Measurements from ENCODE around the gene SOCS4.
"Not testable (repeated sequence)": the region's sequence is repeated elsewhere in the genome, so short reads cannot be mapped to it uniquely, and the experiment has no call there.

Gene SOCS4, protein sequence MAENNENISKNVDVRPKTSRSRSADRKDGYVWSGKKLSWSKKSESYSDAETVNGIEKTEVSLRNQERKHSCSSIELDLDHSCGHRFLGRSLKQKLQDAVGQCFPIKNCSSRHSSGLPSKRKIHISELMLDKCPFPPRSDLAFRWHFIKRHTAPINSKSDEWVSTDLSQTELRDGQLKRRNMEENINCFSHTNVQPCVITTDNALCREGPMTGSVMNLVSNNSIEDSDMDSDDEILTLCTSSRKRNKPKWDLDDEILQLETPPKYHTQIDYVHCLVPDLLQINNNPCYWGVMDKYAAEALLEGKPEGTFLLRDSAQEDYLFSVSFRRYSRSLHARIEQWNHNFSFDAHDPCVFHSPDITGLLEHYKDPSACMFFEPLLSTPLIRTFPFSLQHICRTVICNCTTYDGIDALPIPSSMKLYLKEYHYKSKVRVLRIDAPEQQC

DNA sequence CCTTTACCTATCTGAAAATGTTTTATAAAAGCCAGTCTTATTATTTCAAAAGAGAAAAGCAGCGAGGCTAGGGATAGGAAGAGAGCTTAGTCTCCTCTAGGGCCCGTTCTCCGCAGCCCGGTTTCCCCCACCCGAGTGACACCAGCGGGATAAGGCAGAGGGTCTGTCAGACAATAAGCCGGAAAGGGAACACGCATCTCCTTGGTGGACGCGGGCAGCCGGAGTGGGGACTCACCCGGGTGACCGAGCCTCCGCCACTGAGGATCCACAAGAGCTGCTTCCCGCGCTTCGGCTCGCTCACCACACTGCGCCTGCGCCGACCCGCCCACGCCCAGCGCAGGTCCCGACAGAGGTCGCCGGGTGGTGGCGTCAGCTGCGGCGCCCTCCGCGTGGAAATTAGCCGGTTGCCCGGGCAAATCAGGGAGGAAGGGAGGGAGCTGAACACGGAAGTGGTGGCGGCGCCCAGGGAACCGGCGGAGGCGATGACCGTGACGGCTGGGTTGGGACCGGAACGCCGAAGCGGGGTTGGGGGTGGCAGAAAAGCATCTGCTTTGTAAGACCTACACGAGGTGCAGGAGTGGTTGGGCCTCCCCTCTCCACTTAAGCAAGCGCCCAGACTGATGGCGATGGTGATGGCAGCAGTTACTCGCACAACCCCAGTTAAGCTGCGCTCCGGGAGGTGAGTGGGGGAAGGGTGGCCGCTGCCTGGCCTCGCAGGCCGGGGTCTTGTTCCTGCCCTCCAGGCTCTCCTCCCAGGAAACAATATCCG lies at the start of gene SOCS4, which contains the start of gene WDHD1:
Gene SOCS4, plus strand, starts transcription at position 444 of the 769 bp plus-strand sequence. CDS start 15,806 bp downstream, outside the sequence.
Gene WDHD1, minus strand, starts transcription at position 307 of the 769 bp plus-strand sequence. CDS start 312 bp downstream, outside the sequence.
- DNase-seq: peak; percentile 96

DNA sequence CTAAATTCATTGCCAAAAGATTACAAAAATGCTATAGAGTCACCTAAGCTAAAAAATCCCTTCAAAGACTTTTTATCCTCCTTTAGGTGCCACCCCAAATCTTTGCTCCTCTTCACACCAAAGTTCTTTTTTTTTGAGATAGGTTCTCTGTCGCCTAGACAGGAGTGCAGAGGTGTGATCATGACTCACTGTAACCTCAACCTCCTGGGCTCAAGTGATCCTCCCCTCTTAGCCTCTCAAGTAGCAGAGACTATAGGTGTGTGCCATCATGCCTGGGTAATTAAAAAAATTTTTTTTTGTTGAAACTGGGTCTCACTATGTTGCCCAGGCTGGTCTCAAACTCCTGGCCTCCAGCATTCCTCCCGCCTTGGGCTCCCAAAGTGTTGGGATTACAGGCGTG lies 48.0 kb upstream of the SOCS4 start:
- DNase-seq: no peak

DNA sequence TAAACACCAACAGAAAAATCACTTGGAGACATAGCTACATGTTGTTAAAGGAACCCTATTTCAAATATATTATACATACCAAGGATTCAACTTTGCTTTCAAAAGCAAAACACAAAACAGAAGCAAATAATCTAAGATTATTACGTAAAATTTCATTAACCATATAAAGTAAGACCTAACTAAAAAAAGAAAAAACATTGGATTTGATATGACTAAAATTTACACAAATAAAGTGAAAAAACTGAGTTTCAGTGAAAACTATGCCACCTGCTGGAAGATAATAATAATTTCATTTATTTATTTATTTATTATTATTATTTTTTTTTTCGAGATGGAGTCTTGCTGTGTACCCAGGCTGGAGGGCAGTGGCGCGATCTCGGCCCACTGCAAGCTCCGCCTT lies 45.3 kb upstream of the SOCS4 start:
- no peak for DNase-seq

DNA sequence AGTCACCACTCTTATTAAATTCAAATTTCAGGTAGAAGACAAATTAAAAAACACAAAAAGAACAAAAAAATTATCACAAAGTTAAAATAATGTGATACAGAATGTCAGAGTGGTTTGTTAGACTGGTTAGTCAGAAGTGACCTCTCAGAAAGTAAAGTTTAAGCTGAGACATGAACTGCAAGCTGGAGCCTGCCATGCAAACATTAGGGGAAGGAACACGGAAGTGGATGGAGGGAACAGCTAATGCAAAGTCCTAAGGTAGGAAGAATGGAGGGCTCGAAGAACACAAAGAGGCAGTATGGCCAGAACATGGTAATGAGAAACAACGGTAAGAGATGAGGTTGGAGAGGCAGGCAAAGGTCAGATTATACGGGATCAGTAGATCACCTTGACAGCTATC lies 41.9 kb upstream of the SOCS4 start:
- no peak for DNase-seq

DNA sequence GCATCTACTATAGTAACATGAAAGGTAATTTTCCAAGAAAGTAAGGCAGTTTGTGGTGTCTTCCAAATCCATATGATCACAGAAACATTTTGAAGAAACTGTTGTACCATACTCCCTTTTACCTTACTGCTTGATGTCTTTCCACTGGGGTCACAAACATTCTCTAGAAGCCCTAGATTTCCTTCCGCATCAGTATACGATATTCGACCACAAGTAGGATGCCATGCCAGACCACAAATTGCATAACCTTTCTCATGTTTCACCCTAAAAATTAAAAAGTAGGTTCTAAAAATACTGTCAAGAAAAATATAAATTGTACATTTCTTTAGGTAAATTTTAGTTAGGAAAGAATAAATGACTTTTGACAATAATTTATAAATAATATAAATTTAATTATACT lies 26.7 kb upstream of the SOCS4 start:
- DNase-seq: no peak

DNA sequence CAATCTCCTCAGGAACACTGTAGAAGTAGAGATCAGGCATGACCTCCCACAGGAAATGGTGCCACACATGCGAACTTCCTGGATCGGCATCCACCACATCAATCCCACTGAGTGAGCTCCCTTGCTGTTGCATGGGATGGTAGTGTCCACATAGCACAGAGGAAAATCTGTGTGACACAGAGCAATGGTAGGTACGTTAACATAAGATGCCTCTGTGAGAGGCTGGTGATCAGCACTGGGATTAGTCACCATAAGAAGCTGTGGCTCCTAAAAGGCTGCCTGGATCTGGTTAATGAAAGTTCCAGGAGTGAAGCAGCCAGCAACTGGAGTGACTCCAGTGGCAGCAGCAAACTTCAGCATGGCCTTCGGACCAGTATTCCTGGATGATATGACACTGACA lies 22.0 kb upstream of the SOCS4 start:
- DNase-seq: no peak

DNA sequence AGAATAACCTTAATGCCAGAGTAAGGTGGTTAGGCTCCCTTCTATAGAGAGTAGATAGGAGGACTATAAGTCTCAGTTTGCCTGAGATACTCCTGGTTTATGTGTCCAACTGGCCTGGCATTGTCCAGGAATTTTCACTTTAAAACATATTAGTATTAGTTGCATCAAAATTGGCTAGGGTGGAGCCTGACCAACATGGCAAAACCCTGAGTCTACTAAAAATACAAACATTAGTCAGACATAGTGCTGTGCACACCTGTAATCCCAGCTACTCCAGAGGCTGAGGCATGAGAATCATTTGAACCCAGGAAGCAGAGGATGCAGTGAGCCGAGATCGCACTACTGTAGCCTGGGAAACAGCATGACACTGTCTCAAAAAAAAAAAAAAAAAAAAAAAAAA lies 12.0 kb upstream of the SOCS4 start:
- no peak for DNase-seq

DNA sequence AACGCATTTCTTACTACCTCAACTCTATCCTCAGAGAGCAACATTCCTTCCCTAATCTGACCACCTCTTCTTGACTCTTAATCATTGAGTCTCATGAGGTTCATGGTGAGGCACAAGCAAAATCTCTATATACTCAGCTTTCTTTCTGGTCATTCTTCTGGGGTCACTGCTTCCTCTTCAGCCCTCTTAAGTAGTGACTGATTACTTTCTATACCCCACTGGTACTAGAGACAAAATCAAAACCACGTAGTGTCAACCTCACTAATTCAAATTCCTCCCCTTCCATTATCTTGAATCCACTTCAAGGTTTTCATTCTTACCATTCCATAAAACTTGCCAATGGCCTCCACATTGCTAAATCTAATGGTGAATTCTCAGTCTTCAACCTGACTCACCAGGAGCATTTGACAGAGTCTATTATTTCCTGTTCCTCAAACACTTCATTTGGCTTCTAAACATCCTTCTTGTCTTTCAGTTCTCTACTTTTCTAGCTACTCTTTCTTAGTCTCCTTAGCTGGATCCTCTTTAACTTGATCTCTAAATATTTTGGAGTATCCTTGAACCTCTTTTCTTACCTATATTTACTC lies 7.0 kb upstream of the SOCS4 start:
- no peak for DNase-seq

DNA sequence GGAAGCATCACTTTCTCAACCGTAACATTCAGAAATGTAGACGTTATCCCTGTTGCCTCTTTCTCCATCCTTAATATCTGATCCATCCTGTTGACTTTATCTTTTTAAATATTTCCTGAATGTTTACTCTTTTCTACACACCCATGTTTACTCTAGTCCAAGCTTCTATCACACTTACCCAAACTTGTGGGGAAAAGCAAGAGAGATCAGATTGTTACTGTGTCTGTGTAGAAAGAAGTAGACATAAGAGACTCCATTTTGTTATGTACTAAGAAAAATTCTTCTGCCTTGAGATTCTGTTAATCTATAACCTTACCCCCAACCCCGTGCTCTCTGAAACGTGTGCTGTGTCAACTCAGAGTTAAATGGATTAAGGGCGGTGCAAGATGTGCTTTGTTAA lies 2.7 kb upstream of the SOCS4 start:
- not testable (repeated sequence) for DNase-seq

DNA sequence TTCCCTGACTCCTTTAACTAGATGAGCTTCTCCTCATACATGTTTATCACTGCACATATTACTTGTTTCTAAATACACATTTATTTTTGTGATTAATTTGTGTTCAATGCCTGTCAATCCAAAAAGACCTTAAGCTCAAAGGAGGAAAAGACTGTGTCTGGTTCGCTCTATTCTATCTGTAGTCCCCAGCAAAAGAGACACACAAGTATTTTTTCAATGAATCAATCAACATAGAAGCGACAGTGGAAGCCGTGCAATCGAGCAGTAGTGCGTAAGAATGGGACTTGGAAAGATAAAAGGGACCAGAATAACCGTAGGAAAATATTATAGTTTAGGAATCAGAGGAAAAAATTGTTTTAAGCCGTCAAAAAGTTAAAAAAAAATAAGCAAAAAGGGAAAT lies 1.1 kb upstream of the SOCS4 start:
- no peak for DNase-seq

DNA sequence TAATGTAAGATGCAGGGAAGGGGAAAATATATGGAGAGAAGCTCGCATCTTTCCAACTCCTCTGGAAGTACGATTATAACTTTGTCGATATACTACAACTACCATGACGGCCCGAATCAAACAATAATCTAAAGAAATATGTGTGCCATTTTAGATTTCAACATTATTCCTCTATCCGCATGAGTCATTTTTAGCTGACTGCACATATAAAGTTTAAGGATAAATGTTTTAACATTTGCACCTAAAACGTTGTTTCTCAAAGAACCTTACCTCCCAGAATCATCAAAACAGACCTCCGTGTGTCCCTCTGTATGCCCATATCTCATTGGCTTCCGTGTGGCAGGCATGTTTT lies 619 bp upstream of the SOCS4 start:
- DNase-seq: no peak

DNA sequence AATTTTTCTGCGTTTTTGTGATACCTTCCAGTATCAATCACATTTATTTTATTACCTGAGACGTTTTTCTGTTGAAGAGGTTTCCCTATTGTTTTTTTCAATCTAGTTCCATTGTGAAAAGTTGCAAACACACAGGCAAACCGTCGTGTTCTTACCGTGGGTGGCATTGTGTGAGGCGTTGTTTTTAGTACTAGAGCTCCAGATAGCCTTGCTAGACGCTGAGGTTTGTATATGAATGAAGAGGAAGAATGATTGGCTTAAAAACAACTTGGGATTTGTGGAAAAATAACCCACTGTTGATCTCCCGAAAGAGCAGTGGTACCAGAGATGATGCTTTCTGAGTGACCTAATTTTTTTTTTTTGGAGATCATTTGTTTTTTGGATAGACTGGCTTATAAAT lies 1.0 kb downstream of the SOCS4 start:
- DNase-seq: no peak

DNA sequence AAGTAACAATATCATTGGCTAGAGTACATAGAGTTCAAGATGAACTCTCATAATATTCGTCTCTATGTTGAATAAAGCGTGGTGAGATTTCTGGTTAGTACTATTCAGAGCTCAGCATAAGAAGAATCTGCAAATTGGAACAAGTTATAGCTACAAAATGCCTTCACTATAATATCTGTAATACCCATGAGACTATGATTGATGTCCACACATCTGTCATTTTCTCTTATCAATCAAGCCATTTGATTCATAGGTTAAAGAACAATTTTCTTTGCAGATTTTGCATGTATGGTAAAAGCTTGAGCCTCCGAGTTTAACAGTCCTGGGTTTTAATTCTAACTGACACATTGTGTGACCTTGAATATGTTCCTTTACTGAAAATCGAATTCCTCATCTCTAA lies 1.4 kb downstream of the SOCS4 start:
- DNase-seq: no peak

DNA sequence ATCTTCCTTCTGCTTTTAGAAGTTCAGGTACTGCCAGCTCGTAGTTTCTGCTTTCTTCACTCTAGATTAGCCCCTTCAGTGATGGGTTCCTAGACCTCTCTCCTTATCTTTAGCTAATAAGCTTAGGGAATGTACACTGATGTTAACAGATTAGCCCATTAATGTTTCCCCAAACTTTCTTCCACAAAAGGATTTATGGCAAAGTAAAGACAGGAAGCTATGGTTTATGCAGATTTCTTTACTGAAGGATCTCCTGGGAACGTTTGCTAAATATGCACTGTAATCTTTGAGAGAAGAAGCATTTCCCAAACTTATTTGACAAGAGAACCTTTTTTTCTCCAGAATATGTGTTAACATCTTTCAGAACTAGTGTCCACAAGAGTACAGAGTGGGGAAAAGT lies 4.2 kb downstream of the SOCS4 start:
- no peak for DNase-seq

DNA sequence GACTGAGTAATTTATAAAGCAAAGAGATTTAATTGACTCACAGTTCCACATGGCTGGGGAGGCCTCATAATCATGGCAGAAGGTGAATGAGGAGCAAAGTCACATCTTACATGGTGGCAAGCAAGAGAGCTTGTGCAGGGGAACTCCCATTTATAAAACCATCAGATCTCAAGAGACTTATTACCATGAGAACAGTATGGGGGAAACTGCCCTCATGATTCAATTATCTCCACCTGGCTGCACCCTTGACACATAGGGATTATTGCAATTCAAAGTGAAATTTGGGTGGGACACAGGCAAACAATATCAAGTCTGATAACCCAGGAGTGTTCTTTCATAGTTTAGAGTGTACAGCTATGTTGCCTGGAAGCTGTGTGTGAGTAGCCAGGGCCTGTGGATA lies 11.0 kb downstream of the SOCS4 start:
- not testable (repeated sequence) for DNase-seq

DNA sequence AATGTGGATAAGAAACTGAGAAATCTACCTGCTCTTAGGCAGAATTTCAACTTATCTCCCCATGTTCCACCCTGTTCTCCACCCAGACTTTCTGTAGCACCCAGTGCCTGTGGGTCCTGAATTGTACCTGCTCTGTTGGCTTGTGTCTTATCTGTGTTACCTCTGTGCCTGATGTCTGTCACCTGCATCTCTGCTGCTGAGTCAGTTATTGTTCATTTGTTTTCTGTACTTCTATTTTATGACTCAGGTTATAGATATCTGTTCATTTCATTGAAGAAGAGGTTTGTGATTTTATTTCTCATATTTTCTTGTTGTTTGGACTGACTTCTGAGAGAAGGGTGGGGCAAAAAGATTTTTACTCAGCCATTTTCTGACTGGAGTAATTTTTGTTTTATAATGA lies 11.7 kb downstream of the SOCS4 start:
- no peak for DNase-seq

DNA sequence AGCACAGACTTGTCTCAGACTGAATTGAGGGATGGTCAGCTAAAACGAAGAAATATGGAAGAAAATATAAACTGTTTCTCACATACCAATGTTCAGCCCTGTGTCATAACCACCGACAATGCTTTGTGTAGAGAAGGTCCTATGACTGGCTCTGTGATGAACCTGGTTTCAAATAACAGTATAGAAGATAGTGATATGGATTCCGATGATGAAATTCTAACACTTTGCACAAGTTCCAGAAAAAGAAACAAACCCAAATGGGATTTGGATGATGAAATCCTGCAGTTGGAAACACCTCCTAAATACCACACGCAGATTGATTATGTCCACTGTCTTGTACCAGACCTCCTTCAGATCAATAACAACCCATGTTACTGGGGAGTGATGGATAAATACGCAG lies 16.5 kb downstream of the SOCS4 start:
- no peak for DNase-seq

DNA sequence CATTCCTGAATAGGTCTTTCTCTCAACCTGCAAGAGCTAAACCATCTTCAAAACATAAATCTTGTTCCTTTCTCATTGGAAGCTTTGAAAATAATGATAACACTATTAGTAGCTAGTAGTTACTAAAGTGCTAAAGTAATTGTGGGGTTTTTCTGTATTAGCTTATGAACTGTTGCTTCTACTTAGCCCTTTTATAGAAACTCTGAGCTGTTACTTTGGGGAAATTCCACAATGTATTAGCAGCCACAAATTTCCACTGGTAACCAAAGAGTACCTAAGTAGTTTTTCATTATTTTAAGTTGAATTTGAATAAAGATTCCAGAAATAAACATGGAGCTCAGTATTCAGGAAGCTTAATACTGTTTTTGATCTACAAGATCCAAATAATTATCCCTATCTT lies 18.1 kb downstream of the SOCS4 start:
- DNase-seq: no peak

DNA sequence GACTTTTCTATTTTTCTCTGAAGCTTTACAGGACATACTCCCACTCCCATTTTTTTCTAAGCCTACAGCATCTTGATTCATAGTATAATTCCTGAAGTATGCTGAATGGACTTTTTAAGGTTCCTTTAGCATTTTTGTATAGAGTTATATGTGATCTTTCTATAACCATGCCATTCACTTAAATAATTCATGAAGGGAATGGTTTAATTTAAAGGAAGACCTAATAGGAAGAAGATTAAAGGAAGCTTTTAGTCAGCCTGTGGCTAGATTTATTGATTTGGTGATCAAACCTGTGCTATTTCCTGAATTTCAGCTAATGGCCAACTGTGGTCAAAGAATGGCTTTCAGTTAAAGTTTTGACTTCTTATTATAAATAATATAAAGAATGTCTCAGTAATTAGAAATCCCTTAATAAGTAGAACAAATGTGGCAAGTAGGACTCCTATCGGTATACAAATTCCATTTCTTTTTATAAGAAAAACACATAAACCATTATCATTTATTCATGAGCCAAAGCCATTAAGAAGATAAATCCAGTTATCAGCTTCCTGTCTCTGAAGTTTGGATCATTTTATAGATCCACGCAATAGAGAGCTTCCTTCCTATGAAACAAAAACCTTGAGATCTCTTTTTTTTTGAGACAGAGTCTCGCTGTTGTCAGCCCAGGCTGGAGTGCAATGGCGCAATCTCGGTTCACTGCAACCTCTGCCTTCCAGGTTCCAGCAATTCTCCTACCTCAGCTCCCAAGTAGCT lies 20.4 kb downstream of the SOCS4 start:
- DNase-seq: no peak

DNA sequence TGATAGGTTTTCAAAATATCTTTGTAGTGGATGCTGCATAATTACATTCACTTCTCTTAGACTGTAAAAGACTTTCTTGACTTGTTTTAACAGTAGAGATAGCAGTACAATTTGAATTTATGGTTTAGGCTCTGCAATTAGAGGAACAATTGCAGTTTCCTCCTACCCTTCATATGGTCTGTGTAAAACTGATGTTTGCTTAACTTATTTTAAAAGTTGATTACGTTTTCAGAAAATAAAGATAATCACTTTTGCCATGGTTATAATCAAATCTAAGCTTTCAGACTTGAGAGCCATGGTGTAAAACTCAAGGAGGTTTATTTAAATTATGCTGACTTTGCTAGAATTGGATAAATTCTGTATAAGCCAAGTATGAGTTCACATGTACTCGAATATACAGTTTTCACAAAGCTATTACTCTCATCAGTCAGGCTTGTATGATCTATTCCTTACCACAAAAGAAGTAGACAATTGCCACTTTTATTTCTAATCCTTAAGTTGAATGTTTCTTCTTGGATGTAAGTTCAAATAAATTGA lies 21.9 kb downstream of the SOCS4 start:
- no peak for DNase-seq

DNA sequence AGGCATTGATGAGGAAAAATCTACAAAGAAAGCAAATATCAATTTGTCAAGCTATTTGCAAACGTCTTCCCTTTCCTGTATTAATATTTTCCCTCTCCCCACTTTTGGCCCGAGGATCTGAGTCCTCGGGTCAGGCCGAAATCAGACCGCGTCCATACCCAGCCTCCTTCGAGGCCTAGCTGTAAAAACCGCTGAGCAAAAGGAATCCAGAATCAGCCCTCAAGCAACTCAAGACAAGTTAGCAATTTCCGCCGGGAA lies 24.1 kb downstream of the SOCS4 start:
- no peak for DNase-seq

DNA sequence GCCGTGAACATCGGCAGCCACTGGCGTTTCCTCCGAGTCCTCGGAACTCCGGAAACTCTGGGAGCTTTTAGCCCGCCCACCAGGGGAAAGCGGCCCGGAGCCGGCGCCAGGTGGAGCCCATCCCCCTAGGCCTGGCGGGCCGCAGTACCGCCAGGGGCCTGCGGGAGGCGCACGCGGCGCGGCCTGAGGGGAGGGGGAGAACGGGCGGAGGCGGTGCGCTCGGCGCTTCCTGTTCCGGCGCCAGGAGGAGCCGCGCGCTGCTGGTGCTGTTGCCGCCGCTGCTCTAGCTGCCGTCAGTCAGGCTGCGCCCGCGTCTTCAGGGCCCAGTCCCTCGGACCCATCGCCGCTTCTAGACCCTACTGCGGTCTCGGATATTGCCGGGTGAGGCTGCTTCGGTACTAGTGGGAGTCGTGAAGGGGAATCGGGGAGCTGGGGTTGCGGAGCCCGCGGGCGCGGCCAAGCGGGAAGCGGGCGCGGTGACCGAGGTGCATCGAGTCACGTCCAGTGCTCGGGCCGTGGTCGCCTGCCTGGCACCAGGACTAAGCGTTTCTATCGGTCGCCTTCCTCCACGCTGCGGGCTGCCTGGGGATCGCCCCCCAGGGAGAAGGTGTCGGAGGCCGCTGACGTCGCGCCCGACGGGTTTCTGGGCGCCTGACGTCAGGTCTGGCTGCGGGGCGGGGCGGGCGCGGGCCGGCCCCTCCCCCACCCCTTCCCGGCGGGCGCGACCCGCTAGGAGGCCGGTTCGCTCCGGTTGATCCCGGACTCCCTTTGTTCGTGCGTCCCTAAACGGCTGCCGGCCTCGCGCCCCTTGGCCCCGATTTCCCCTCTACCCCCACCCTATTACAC lies 24.6 kb downstream of the SOCS4 start, which contains the start of gene MAPK1IP1L:
Gene MAPK1IP1L, plus strand, starts transcription at position 225 of the 846 bp plus-strand sequence. CDS start 10,037 bp downstream, outside the sequence.
- DNase-seq: peak; percentile 89

All from CD4-positive, alpha-beta T cell treated with Interleukin-6 for 4 hours (primary cell).